Peyer's patch (tissue), 4 donors: ENCODE results near the gene MIAT. TPM values are rescaled to one million over a fixed set of nuclear protein-coding genes. Genes with fewer than 3 reads are reported as not detected.
A peak's percentile ranks its signal among the peaks of the same experiment; 100 is the strongest.

Experiments used
- DNase-seq, 3 donors: peaks; one replicate each; pipeline ENCODE4 v3.0.0-alpha.2; 2017 to 2019
- H3K27ac ChIP-seq, 4 donors: fragments of 200-600 bp; sonication (generic); one replicate each; pipeline ENCODE4 v1.5.1; 2016 to 2019
- H3K27me3 ChIP-seq, 2 donors: fragments of 200-600 bp; sonication (generic); one replicate each; pipeline ENCODE4 v1.5.1; 2019
- H3K36me3 ChIP-seq, 3 donors: fragments of 200-600 bp; sonication (generic); one replicate each; pipeline ENCODE4 v1.5.1; 2016 to 2019
- H3K4me1 ChIP-seq, 4 donors: fragments of 200-600 bp; sonication (generic); one replicate each; pipeline ENCODE4 v1.5.1; 2016 to 2019
- H3K4me3 ChIP-seq, 4 donors: fragments of 200-600 bp; sonication (generic); 1 replicate in 3 of 4; 2 replicates in 1 of 4; pipeline ENCODE4 v1.5.1; 2016 to 2019; ENCODE audit warnings: mild to moderate bottlenecking in 1 of 4
- H3K9me3 ChIP-seq, 4 donors: fragments of 200-600 bp; sonication (generic); one replicate each; pipeline ENCODE4 v1.5.1; 2016 to 2019; ENCODE audit warnings: mild to moderate bottlenecking in 1 of 4
- POLR2A ChIP-seq, 2 donors: fragments of 450-650 bp; IDR thresholded peaks; one replicate each; pipeline ENCODE4 v1.5.1; 2017; ENCODE audit warnings: antibody characterized with exemption in 2 of 2, mild to moderate bottlenecking in 2 of 2, moderate library complexity in 2 of 2
- total RNA-seq, 4 donors: library from RNA; depleted of rRNA; stranded (reverse); fragments of >200 nt; gene quantifications; one replicate each; pipeline ENCODE4 v1.1.0, GENCODE V29; 2016
- TF ChIP-seq, protein P1 (sequence below), 6 experiments: fragments of 450-650 bp in 4 of 6; fragments of 200-600 bp in 2 of 6; sonication (generic) in 1 of 6; IDR thresholded peaks; one replicate each; pipeline ENCODE4 v1.5.1; 2017 to 2019; ENCODE audit warnings: antibody characterized with exemption in 6 of 6, mild to moderate bottlenecking in 3 of 6, moderate library complexity in 1 of 6

Gene MIAT
- total RNA-seq, 4 donors from 2014 or later: 2.5 to 31.4 (median 5.9) TPM

DNA sequence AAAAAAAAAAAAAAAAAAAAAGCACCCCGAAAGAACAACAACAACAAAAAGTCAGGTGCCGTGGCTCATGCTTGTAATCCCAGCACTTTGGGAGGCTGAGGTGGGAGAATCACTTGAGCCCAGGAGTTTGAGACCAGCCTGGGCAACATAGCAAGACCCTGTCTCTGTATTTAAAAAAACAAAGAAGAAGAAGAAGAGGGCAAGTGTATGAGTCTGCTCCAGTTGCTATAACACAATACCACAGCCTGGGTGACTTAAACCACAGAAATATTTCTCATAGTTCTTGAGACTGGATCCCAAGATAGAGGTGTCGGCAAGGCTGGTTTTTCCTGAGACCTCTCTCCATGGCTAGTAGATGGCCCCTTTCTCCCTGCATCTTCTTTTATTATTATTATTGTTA, 23.2 kb upstream of the MIAT start:
- Histone ChIP-seq H3K27me3 (no peaks in the 10 kb centered on the region), H3K4me3 (no peak overlapping the region)
- TF ChIP-seq, protein P1, sequence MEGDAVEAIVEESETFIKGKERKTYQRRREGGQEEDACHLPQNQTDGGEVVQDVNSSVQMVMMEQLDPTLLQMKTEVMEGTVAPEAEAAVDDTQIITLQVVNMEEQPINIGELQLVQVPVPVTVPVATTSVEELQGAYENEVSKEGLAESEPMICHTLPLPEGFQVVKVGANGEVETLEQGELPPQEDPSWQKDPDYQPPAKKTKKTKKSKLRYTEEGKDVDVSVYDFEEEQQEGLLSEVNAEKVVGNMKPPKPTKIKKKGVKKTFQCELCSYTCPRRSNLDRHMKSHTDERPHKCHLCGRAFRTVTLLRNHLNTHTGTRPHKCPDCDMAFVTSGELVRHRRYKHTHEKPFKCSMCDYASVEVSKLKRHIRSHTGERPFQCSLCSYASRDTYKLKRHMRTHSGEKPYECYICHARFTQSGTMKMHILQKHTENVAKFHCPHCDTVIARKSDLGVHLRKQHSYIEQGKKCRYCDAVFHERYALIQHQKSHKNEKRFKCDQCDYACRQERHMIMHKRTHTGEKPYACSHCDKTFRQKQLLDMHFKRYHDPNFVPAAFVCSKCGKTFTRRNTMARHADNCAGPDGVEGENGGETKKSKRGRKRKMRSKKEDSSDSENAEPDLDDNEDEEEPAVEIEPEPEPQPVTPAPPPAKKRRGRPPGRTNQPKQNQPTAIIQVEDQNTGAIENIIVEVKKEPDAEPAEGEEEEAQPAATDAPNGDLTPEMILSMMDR (IDR thresholded peaks at IDR 0.05): no peak
- TF ChIP-seq POLR2A (IDR thresholded peaks at IDR 0.05): no peak

DNA sequence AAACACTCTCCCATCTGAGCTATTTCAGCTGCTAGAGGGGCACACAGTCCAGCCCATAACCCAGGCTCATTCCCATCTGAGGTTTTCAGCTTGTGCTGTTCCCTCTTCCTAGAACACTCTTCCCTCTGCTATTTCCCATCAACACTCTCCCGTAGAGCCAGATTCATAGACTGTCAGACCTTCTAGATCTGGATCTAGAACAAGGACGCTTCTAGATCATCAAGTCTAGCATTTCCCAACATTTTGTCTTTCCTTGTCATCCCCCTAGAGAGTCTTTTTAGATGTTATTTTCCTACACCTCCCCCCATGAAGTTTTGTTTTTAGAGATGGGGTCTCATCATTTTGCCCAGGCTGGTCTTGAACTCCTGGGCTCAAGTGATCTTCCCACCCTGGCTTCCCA, 22.3 kb upstream of the MIAT start:
- no peak overlapping the region for H3K4me3 ChIP-seq
- DNase-seq: no peak
- no peaks in the 10 kb centered on the region for H3K36me3 ChIP-seq
- no peaks in the 10 kb centered on the region for H3K9me3 ChIP-seq
- H3K27me3 ChIP-seq: no peaks in the 10 kb centered on the region
- TF ChIP-seq POLR2A (IDR thresholded peaks at IDR 0.05): no peak
- TF ChIP-seq, protein P1 (IDR thresholded peaks at IDR 0.05): no peak
- no peaks in the 10 kb centered on the region for H3K4me1 ChIP-seq
- H3K27ac ChIP-seq: no peak overlapping the region

More for the DNA sequence above, 23.2 kb upstream of the MIAT start:
- Histone ChIP-seq H3K36me3 (no peaks in the 10 kb centered on the region), H3K4me1 (peaks cover 0 to 2% (median 0%) of the 10 kb centered on the region in 4 donors), H3K27ac (no peak overlapping the region), H3K9me3 (no peaks in the 10 kb centered on the region)
- no peak for DNase-seq

DNA sequence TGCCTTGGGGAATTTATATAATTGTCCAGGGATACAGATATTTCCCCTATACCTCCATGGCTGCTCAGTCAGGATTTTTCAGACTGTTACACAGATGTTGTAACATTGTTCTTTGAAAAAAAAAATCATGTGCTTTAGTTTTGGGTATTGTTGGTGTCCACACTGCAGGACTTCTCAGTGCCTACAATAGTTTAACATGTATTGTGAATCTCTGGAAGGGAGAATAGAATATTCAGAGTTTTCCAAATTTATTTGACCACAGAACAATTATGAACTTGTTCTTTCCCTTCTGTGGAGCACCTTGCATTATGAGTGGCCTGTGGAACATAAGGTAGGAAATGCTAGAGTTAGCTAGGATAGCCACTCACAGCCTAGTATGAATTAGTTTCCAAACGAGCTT, 21.1 kb upstream of the MIAT start:
- TF ChIP-seq, protein P1 (IDR thresholded peaks at IDR 0.05): no peak
- no peak for TF ChIP-seq POLR2A (IDR thresholded peaks at IDR 0.05)
- no peak for DNase-seq
- no peak overlapping the region for H3K27ac ChIP-seq
- H3K4me3 ChIP-seq: no peak overlapping the region
- H3K27me3 ChIP-seq: no peaks in the 10 kb centered on the region
- no peaks in the 10 kb centered on the region for H3K4me1 ChIP-seq
- no peaks in the 10 kb centered on the region for H3K36me3 ChIP-seq
- no peaks in the 10 kb centered on the region for H3K9me3 ChIP-seq

DNA sequence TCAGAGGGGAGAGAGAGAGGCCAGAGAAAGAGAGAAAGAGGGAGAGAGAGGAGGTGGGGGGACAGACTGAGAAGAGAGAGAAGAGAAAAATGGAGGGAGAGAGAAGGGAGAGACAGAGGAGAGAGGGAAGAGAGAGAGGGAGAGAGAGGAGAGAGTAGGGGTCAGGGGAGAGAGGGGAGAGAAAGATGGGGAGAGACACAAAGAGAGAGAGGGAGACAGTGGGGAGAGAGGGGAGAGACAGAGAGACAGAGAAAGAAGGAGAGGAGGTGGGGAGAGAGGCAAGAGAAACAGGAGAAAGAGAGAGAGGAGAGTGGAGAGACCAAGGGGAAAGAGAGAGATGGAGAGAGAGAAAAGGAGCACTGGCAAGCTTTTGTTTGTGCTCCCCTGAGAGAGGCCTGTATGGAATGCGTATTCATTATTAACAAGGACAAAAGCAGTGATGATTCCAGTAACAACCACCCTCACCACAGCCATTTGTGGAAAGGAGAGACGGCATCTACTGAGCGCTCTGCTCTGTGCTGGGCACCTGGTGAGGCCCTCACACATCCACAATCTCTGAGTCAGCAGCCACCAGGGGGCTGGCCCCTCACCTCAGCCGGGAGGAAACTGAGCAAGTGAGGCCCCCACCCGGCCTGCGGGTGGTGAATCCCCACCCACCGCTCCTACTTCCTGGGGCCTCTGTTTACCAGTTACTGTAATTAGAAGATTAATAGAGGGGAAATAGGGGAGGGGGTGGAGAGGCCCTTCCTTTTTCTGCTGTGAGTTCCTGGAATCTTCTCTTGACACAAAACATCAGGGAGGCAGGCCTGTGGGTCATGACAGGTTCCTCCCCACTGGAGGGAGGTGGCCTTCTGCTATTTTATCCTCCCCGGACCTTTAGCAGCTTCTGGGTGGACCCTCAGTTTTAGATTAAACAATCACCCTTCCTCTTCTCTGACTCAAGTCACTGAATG, 14.6 kb upstream of the MIAT start:
- Histone ChIP-seq H3K36me3 (no peaks in the 10 kb centered on the region), H3K27ac (peak overlapping the region in 3 of 4 donors; percentile 10 to 40 (median 14)), H3K27me3 (no peaks in the 10 kb centered on the region), H3K4me1 (peaks cover 0 to 15% (median 6%) of the 10 kb centered on the region in 4 donors), H3K9me3 (no peaks in the 10 kb centered on the region), H3K4me3 (no peak overlapping the region)
- DNase-seq: peak in 2 of 3 donors; percentile 68 to 83
- no peak for TF ChIP-seq POLR2A (IDR thresholded peaks at IDR 0.05)
- TF ChIP-seq, protein P1 (IDR thresholded peaks at IDR 0.05): peak in 3 of 6 experiments; percentile 10 to 15 (median 11)

DNA sequence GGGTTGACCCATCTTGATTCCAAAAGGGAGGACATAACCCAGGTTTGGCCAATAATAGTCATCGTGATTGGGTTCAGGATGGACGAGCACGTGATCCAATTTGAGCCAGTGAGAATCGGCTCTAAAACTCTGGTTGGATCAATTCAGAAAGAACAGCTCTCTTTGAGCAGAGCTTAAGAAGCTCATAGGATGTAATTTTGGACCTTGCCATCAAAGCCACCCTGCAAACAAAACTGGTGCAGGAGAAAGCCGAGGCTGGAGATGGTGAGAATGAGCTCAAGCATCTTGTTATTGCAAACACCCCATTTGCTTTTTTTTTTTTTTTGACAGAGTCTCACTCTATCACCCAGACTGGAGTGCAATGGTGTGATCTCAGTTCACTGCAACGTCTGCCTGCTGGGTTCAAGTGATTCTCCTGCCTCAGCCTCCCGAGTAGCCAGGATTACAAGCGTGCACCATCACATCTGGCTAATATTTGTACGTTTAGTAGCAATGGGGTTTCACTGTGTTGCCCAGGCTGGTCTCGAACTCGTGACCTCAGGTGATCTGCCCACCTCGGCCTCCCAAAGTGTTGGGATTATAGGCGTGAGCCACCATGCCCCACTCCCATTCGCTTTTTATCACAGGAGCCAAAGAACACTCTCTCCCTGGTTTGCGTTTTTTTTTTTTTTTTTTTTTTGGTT, 13.8 kb upstream of the MIAT start:
- no peaks in the 10 kb centered on the region for H3K9me3 ChIP-seq
- H3K4me1 ChIP-seq: peaks cover 0 to 15% (median 6%) of the 10 kb centered on the region in 4 donors
- no peak overlapping the region for H3K4me3 ChIP-seq
- no peaks in the 10 kb centered on the region for H3K36me3 ChIP-seq
- no peaks in the 10 kb centered on the region for H3K27me3 ChIP-seq
- H3K27ac ChIP-seq: peak overlapping the region in 3 of 4 donors; percentile 10 to 40 (median 14)
- no peak for TF ChIP-seq POLR2A (IDR thresholded peaks at IDR 0.05)
- TF ChIP-seq, protein P1 (IDR thresholded peaks at IDR 0.05): no peak
- no peak for DNase-seq
